OCI-LY7 (cell line): ENCODE data around the gene S100A6.

Experiments used
- CTCF ChIP-seq: fragments of 200-600 bp; sonication (generic); conservative IDR thresholded peaks from 2 replicates; pipeline ENCODE4 v1.5.1; 2014; ENCODE audit warnings: mild to moderate bottlenecking, antibody characterized with exemption, low read length, moderate library complexity, mixed read lengths
- EZH2phosphoT487 ChIP-seq: fragments of 200-600 bp; sonication (generic); IDR thresholded peaks from 2 replicates; pipeline ENCODE4 v1.6.1; 2018; ENCODE audit warnings: low read depth, borderline replicate concordance, mild to moderate bottlenecking, mixed run types, antibody characterized with exemption, low read length, moderate library complexity, mixed read lengths

- TF ChIP-seq CTCF, result no peak
- TF ChIP-seq EZH2phosphoT487, result no peak
These were observed 41.3 kb upstream of the S100A6 start for GRCh38 chr1:153577138-153577537.
